Neutrophil (primary cell): ENCODE data around the gene PRSS8.
"Not testable (repeated sequence)": the region's sequence is repeated elsewhere in the genome, so short reads cannot be mapped to it uniquely, and the experiment has no call there.

Source experiments
- H3K27ac ChIP-seq: fragments of 200-600 bp; sonication (generic); 2 replicates; pipeline ENCODE4 v1.5.1; 2016; ENCODE audit warnings: mild to moderate bottlenecking, moderate library complexity
- H3K27me3 ChIP-seq: fragments of 200-600 bp; sonication (generic); 2 replicates; pipeline ENCODE4 v1.6.0; 2016; ENCODE audit warnings: mild to moderate bottlenecking
- H3K36me3 ChIP-seq: fragments of 200-600 bp; sonication (generic); 2 replicates; pipeline ENCODE4 v1.5.1; 2017
- H3K4me1 ChIP-seq, 2 experiments: fragments of 200-600 bp in 1 of 2; sonication (generic) in 1 of 2; 1 replicate in 1 of 2; 2 replicates in 1 of 2; pipeline versions ENCODE4 v1.5.1 to v1.6.1; 2013 to 2016; ENCODE audit warnings: low read depth in 1 of 2, low read length in 1 of 2, mild to moderate bottlenecking in 1 of 2, moderate library complexity in 1 of 2; ENCODE audit not compliant: control insufficient read depth in 1 of 2, insufficient read depth in 1 of 2
- H3K4me3 ChIP-seq, 2 experiments: fragments of 200-600 bp in 1 of 2; sonication (generic) in 1 of 2; 1 replicate in 1 of 2; 2 replicates in 1 of 2; pipeline ENCODE4 v1.5.1; 2013 to 2016; ENCODE audit warnings: low read depth in 1 of 2, low read length in 1 of 2, mild to moderate bottlenecking in 1 of 2, moderate library complexity in 1 of 2
- H3K9me3 ChIP-seq: fragments of 200-600 bp; sonication (generic); 2 replicates; pipeline ENCODE4 v1.5.1; 2016
- TF ChIP-seq, protein P1 (sequence below): fragments of 200-600 bp; sonication (generic); IDR thresholded peaks from 2 replicates; pipeline ENCODE4 v1.5.1; 2016; ENCODE audit warnings: antibody characterized with exemption

Gene PRSS8

DNA sequence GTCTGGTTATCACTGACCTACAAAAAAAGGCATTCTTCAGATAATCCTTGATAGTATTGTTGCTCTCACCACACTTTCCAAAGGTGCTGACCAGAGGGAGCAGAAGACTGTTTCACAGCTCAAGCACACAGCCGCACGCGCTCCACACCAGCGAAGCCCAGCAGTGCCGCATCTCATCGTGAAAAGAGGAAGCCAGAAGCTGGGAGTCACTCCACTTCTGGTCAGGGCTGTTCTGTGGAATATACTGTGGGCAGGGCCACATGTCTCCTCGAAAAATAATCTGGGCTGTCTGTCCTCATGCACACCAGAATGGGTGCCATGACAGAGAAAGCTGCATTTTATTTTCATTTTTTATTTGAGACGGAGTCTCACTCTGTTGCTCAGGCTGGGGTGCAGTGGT lies 21.6 kb upstream of the PRSS8 start:
- peaks cover 5 to 6% of the 10 kb centered on the region in 2 experiments for H3K4me1 ChIP-seq
- H3K27me3 ChIP-seq = no peaks in the 10 kb centered on the region
- peak overlapping the region; percentile 25 for H3K27ac ChIP-seq
- no peaks in the 10 kb centered on the region for H3K36me3 ChIP-seq
- no peaks in the 10 kb centered on the region for H3K9me3 ChIP-seq
- no peak overlapping the region for H3K4me3 ChIP-seq
- TF ChIP-seq, protein P1, sequence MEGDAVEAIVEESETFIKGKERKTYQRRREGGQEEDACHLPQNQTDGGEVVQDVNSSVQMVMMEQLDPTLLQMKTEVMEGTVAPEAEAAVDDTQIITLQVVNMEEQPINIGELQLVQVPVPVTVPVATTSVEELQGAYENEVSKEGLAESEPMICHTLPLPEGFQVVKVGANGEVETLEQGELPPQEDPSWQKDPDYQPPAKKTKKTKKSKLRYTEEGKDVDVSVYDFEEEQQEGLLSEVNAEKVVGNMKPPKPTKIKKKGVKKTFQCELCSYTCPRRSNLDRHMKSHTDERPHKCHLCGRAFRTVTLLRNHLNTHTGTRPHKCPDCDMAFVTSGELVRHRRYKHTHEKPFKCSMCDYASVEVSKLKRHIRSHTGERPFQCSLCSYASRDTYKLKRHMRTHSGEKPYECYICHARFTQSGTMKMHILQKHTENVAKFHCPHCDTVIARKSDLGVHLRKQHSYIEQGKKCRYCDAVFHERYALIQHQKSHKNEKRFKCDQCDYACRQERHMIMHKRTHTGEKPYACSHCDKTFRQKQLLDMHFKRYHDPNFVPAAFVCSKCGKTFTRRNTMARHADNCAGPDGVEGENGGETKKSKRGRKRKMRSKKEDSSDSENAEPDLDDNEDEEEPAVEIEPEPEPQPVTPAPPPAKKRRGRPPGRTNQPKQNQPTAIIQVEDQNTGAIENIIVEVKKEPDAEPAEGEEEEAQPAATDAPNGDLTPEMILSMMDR = no peak

DNA sequence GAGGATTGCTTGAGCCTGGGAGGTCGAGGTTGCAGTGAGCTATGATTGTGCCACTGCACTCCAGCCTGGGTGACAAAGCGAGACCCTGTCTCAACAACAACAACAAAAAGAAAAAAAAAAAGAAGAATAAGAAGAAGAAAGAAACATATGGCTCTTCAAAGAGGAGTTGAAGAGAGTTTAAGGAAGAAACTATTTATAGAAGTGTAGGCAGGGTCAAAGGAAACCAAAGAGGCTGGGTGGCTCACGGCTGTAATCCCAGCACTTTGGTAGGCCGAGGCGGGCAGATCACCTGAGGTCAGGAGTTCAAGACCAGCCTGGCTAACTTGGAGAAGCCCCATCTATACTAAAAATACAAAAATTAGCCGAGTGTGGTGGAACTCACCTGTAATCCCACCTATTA lies 15.4 kb upstream of the PRSS8 start:
- H3K27me3 ChIP-seq = peaks cover 12% of the 10 kb centered on the region
- not testable (repeated sequence) for H3K27ac ChIP-seq, H3K36me3 ChIP-seq

DNA sequence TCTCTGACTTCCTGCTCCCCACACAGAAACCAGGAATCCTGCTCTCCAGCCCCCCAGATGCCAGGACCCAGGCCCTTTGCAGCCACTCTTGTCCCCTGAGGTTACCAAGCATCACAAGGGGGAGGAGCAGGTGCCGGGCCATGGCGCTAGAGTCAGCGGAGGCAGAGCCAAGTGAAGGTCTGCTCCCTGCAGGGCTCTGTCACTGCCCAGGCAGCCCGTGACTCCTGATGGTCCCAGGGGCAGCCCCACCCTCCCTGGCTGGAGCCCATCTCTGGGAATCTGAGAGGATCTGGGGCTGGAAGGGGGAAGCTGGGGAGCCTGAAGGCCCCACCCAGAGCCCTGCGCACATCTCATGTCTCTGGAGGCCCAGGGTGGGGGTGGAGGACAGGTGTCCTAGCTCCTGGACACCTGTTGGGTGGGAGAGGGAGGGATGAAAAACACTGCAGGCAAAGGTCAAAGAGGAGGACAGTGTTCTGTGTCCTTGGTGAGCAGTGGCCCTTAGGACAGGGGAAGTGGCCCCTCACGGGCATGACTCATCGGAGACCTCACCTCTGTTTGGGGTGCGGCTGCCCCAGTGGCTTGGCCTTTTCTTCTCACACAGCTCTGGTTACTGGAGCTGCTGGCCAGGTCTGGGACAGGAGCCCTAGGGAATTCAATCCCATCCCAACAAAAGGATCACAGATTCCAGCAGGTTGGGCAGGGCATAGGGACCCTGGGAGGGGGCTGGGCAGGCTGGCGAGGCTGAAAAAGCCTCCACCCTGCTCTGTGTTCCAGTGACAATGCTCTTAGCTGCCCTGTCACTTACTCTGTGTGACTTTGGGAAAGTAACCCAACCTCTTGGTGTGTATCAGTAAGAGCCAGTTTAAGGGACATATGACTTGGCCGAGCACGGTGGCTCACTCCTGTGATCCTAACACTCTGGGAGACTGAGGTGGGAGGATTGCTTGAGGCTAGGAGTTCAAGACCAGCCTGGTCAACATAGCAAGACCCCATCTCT lies 14.7 kb upstream of the PRSS8 start, which contains the start of gene PRSS36:
Gene PRSS36, minus strand, starts transcription at position 173 of the 997 bp plus-strand sequence. Its CDS starts 31 bp downstream, at position 142.
- H3K27me3 ChIP-seq = peaks cover 12% of the 10 kb centered on the region
- no peak within 1 kb of the TSS for H3K4me3 ChIP-seq
- no peaks in the 10 kb centered on the region for H3K36me3 ChIP-seq
- peaks cover 0 to 4% of the 10 kb centered on the region in 2 experiments for H3K4me1 ChIP-seq
- H3K27ac ChIP-seq = no peak within 1 kb of the TSS
- TF ChIP-seq, protein P1 = no peak
- no peaks in the 10 kb centered on the region for H3K9me3 ChIP-seq

More for the DNA sequence above, 15.4 kb upstream of the PRSS8 start:
- not testable (repeated sequence) for H3K4me1 ChIP-seq, H3K4me3 ChIP-seq, H3K9me3 ChIP-seq

DNA sequence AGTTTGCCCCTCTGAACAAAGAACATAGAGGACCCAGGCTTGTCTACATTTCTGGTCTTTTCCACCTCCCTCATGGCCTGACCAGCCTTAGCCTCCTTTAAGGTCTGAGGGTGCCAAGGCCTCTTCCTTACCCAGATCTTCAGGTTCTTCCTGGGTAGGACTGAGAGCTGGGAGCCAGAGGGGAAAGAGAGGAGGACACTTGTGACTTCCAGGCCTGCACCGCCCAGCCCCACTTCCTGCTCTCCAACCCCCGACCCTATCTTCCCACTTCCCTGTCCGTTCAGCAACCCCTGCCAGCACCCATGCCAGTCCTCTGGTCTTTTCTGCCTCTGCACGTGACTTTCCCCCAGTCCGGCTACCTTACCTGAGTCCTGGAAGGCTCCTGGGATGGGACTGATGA lies 13.8 kb upstream of the PRSS8 start:
- Histone ChIP-seq H3K4me1 (peaks cover 0 to 4% of the 10 kb centered on the region in 2 experiments), H3K27me3 (peaks cover 12% of the 10 kb centered on the region), H3K4me3 (no peak overlapping the region), H3K9me3 (no peaks in the 10 kb centered on the region), H3K36me3 (no peaks in the 10 kb centered on the region), H3K27ac (no peak overlapping the region)
- TF ChIP-seq, protein P1 = no peak

DNA sequence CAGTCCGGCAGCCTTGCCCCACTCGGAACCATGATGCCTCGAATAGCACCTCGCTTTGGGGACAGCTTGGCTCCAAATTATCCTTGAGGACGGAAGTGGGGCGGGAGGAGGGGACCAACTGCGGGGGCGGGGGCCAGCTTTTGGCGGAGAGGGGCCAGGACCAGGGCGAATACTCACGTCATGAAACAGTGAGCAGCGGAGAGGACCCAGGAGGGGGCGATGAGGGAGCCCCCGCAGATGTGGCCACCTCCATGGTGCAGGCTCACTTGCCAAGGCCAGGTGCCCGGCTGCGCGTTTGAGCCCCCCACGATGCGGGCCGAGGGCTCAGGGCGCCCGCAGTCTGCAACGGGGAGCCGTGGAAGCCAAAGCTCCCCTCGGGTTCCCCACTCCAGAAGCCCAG lies 13.4 kb upstream of the PRSS8 start:
- H3K9me3 ChIP-seq = no peaks in the 10 kb centered on the region
- peaks cover 12% of the 10 kb centered on the region for H3K27me3 ChIP-seq
- no peaks in the 10 kb centered on the region for H3K36me3 ChIP-seq
- H3K4me3 ChIP-seq = no peak overlapping the region
- H3K4me1 ChIP-seq = peaks cover 0 to 4% of the 10 kb centered on the region in 2 experiments
- TF ChIP-seq, protein P1 = no peak
- H3K27ac ChIP-seq = no peak overlapping the region

DNA sequence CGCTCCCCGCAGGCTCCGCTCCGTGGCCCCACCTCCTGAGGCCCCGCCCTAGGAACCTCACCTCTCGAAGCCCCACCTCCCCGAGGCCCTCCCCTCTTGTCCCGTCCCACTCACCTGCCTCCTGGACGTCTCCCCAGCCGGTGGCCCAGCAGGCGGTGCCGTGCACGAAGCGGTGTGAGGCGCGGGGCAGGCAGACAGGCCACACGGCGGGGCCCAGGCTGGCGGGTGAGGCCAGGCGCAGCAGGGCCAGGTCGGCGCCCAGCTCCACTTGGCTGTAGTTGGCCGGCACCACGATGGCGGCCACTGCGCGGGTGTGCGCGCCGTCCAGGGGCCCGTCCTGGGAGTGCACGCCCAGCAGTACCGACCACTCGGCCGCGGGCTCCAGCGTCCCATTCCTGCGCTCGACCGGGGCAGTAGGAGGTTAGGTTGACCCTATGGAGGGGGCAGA lies 12.8 kb upstream of the PRSS8 start:
- peaks cover 12% of the 10 kb centered on the region for H3K27me3 ChIP-seq
- TF ChIP-seq, protein P1 = no peak
- H3K4me3 ChIP-seq = no peak overlapping the region
- no peaks in the 10 kb centered on the region for H3K9me3 ChIP-seq
- H3K27ac ChIP-seq = no peak overlapping the region
- H3K36me3 ChIP-seq = no peaks in the 10 kb centered on the region
- H3K4me1 ChIP-seq = peaks cover 2 to 5% of the 10 kb centered on the region in 2 experiments
